ENCODE data around the gene HDAC9.
"Not testable (repeated sequence)": the region's sequence is repeated elsewhere in the genome, so short reads cannot be mapped to it uniquely, and the experiment has no call there.

Gene HDAC9

GRCh38 chr7:18900803-18901202 is 405.3 kb downstream of the HDAC9 start:
- DNase-seq (ENCODE audit: low read depth): no peak

GRCh38 chr7:18901351-18901750 is 405.8 kb downstream of the HDAC9 start:
- DNase-seq (ENCODE audit: low read depth): no peak

DNA sequence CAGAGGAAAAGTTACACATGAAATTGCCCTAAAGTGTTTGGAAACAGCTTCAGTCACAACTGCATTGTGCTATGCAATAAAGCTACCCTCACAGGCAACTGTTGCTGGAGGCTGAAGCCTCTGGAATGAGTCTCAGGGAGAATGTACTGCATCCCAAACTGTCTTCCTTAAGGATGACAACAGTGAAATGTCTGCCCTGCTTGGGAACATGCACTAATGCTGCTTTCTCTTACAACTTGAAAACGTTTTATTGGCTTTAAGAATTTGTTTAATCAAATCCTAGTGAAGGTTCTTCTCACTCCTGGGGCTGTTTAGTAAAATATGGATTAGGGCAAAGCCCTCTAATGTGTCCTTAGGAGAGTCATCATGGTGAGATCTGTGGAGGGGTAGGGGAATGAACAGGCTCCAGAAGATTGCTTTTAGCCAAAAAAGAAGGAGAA is 406.5 kb downstream of the HDAC9 start:
- DNase-seq (ENCODE audit: low read depth): no peak

DNA sequence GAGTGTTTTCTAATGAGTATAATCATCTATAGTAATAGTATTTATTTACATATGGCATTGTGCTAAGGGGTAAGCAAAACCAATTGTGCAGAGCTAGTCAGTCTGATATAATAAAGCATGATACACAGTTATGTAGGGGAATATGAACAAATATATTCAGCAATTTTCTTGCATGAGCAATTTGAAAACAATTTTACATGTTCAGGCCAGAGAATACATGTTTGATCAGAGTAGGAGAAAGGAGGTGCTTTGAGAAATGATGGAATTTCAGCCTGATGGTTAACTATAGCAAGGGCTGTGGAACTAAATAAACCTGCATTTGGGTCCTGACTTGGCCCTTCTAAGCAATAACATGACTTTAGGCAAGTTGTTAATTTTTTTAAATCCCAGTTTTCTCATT is 407.3 kb downstream of the HDAC9 start:
- DNase-seq (ENCODE audit: low read depth): no peak

DNA sequence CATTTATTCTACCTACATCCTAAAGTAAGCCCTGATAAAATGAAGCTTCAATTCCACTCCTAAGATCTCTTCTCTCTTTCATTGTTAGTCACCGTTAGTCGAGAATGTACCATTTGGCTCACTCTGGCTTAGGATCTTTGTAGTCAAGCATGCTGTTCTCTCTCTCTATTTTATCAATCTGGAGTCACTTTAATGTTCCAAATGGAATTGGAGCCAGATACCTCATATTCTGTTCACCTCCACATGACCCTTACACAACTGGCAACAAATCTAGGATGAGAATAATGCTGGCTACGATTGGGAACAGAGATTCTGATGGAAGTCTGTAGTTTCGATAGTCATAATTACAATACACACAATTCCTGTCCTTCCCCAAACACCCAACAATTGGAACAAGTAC is 408.1 kb downstream of the HDAC9 start:
- no peak for DNase-seq (ENCODE audit: low read depth)

DNA sequence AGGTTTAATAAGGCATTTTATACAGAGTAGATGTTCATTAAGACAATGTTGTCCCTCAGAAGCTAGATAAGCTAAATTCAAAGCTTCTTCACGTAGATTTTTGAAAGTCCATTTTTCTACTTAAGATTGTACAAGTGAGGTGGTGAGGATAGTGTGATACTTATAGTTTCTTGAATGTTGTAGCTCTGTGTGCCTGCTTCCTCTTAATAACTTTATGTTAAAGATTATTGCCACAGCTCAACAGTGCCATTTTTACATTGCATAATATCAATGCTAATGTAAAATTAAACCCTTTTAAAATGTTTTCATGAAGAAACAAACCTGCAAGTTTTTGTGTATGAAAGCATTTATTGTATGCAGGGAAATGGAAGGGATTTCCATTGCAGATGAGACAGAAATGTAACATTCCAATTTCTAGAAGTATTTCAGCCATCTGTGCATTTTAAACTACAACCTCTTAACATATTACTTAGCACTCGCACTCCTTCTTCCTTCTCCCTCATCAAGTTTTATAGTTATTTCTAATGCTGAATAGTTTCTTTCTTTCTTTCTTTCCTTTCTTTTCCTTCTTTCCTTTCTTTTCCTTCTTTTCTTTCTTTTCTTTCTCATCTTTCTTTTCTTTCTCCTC is 409.9 kb downstream of the HDAC9 start:
- DNase-seq (ENCODE audit: low read depth): no peak

- DNase-seq (ENCODE audit: low read depth): no peak
Measured at GRCh38 chr7:18906901-18907300, 411.4 kb downstream of the HDAC9 start.

DNA sequence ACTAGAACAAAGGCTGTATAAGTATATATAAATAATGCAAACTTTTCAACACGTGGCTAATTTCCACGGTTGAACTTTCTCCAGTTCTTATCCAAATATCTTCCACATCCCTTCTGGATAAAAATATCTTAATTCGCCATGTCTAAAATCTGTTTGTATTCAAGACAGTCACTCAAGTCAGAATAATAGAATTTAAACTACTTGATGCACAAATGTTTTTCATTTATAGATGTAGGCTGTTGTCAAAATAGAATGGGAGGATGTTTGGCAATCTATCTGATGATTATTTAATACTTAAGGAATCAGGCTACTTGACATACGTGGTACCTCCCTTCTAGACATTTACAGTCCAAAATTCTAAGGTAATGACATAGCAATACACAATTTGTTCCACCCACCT is 417.6 kb downstream of the HDAC9 start:
- DNase-seq (ENCODE audit: low read depth): no peak

DNA sequence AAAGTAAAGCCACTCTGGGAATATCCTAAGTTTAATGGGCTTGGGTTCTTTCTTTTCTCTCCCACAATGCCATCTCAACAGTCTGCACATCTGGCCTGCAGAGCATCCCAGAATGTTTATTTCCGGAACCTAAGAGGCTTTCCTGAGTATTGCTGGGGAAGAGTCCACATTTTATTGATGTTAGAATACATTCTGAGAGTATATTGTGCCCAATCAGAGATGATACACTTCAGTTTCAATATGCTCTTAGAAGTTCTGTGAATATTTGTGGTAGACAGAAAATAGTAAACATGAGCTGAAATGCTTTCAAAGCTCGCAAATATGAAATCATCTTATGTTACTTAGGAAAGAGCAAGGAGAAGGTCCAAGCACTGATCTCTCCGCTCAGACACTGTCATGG is 421.3 kb downstream of the HDAC9 start:
- no peak for DNase-seq (ENCODE audit: low read depth)

GRCh38 chr7:18927134-18927533 is 431.6 kb downstream of the HDAC9 start:
- no peak for DNase-seq (ENCODE audit: low read depth)

GRCh38 chr7:18936265-18936664 is 440.7 kb downstream of the HDAC9 start:
- DNase-seq (ENCODE audit: low read depth): no peak

GRCh38 chr7:18939771-18940592 is 444.4 kb downstream of the HDAC9 start:
- DNase-seq (ENCODE audit: low read depth): no peak

GRCh38 chr7:18940593-18941134 is 445.1 kb downstream of the HDAC9 start:
- no peak for DNase-seq (ENCODE audit: low read depth)

GRCh38 chr7:18941207-18941606 is 445.7 kb downstream of the HDAC9 start:
- DNase-seq (ENCODE audit: low read depth): no peak

GRCh38 chr7:18948521-18948920 is 453.0 kb downstream of the HDAC9 start:
- DNase-seq (ENCODE audit: low read depth): no peak

- DNase-seq (ENCODE audit: low read depth): no peak
Measured at GRCh38 chr7:18952846-18953245, 457.3 kb downstream of the HDAC9 start.

- no peak for DNase-seq (ENCODE audit: low read depth)
Measured at GRCh38 chr7:18958627-18959026, 463.1 kb downstream of the HDAC9 start.

GRCh38 chr7:18960725-18961124 is 465.2 kb downstream of the HDAC9 start:
- DNase-seq (ENCODE audit: low read depth): no peak

DNA sequence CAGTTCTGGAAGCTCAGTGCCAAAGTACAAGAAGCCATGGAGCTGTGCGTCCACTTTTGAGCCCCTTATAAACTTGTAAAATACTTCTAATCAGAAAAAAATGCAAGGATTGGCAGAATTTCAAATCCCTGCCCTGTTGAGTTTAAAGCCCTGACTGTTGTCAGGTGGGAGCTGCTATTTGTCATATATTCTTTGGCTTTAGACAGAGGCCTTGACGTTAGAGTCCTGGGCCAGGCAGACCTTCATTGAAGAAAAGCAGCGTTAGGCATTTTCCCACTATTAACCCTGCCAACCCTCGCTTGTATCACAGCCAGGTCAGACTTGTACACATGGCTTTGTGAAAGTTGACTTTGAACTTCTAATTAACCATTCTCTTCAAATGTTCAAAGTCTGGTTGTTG is 466.5 kb downstream of the HDAC9 start:
- no peak for DNase-seq (ENCODE audit: low read depth)

- DNase-seq (ENCODE audit: low read depth): no peak
Measured at GRCh38 chr7:18965657-18966056, 470.1 kb downstream of the HDAC9 start.

DNA sequence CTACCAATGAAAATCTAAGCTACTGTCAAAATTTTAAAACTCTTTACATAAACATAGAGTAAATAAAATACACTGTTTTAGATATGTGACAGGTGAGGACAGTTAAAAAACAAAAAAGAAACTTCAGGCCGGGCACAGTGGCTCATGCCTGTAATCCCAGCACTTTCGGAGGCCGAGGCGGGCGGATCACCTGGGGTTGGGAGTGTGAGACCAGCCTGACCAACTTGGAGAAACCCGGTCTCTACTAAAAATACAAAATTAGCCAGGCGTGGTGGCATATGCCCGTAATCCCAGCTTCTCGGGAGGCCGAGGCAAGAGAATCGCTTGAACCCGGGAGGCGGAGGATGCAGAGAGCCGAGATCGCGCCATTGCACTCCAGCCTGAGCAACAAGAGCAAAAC is 472.2 kb downstream of the HDAC9 start:
- DNase-seq (ENCODE audit: low read depth): not testable (repeated sequence)

- no peak for DNase-seq (ENCODE audit: low read depth)
Measured at GRCh38 chr7:18971839-18972238, 476.3 kb downstream of the HDAC9 start.

- DNase-seq (ENCODE audit: low read depth): no peak
Measured at GRCh38 chr7:18974803-18975202, 479.3 kb downstream of the HDAC9 start.
